CD4-positive, alpha-beta memory T cell (primary cell): ENCODE measurements around the gene MAGI2. TPM values are rescaled to one million over a fixed set of nuclear protein-coding genes. Genes with fewer than 3 reads are reported as not detected.

ENCODE experiments used
- CTCF ChIA-PET: fragments of 350-600 bp; sonication (Branson Sonifier 250); formaldehyde crosslinking; loops from one replicate; lab custom pipeline; 2021; ENCODE audit warnings: inconsistent platforms; ENCODE audit not compliant: partially characterized antibody; lab: Charles Lee
- POLR2A ChIA-PET: fragments of 350-600 bp; sonication (Branson Sonifier 250); formaldehyde crosslinking; loops from one replicate; lab custom pipeline; 2021; ENCODE audit not compliant: partially characterized antibody; lab: Charles Lee
- DNase-seq, 5 donors: peaks; one replicate each; pipeline versions ENCODE4 v3.0.0 to v3.0.0-alpha.2; 2020 to 2022; ENCODE audit warnings: mixed read lengths in 1 of 5
- H3K27ac ChIP-seq: one replicate; pipeline ENCODE4 v1.7.0; 2013; ENCODE audit warnings: low read depth, low read length
- H3K27me3 ChIP-seq: 2 replicates; pipeline ENCODE4 v1.7.0; 2013; ENCODE audit warnings: mild to moderate bottlenecking, low read length, moderate library complexity; ENCODE audit not compliant: insufficient read depth
- H3K36me3 ChIP-seq: 2 replicates; pipeline ENCODE4 v1.7.0; 2013; ENCODE audit warnings: mild to moderate bottlenecking, low read length, moderate library complexity; ENCODE audit not compliant: insufficient read depth
- H3K4me1 ChIP-seq: 2 replicates; pipeline ENCODE4 v1.7.0; 2013; ENCODE audit warnings: mild to moderate bottlenecking, low read length, moderate library complexity; ENCODE audit not compliant: insufficient read depth
- H3K4me3 ChIP-seq, 2 donors: one replicate each; pipeline ENCODE4 v1.7.0; 2013; ENCODE audit warnings: low read length in 2 of 2, mild to moderate bottlenecking in 1 of 2
- H3K9me3 ChIP-seq, 2 donors: one replicate each; pipeline ENCODE4 v1.7.0; 2013; ENCODE audit warnings: low read length in 2 of 2, control low read depth in 1 of 2; ENCODE audit not compliant: control insufficient read depth in 1 of 2
- H3K27ac Mint-ChIP-seq, 7 donors: one replicate each; pipeline ENCODE4 v1.8.0; 2020 to 2021; ENCODE audit warnings: mixed read lengths in 7 of 7, mild to moderate bottlenecking in 6 of 7, inconsistent platforms in 3 of 7, moderate library complexity in 3 of 7
- H3K27me3 Mint-ChIP-seq, 2 donors: one replicate each; pipeline ENCODE4 v1.8.0; 2020 to 2021; ENCODE audit warnings: mixed read lengths in 2 of 2
- H3K36me3 Mint-ChIP-seq, 2 donors: one replicate each; pipeline ENCODE4 v1.8.0; 2020 to 2021; ENCODE audit warnings: mixed read lengths in 2 of 2, inconsistent platforms in 1 of 2, mild to moderate bottlenecking in 1 of 2
- H3K4me1 Mint-ChIP-seq, 4 donors: one replicate each; pipeline ENCODE4 v1.8.0; 2020 to 2021; ENCODE audit warnings: mixed read lengths in 4 of 4, mild to moderate bottlenecking in 1 of 4
- H3K4me3 Mint-ChIP-seq, 8 donors: one replicate each; pipeline ENCODE4 v1.8.0; 2020 to 2021; ENCODE audit warnings: mixed read lengths in 8 of 8, mild to moderate bottlenecking in 7 of 8, moderate library complexity in 6 of 8, inconsistent platforms in 3 of 8
- H3K9me3 Mint-ChIP-seq, 8 donors: one replicate each; pipeline ENCODE4 v1.8.0; 2020 to 2021; ENCODE audit warnings: mixed read lengths in 8 of 8, mild to moderate bottlenecking in 5 of 8, inconsistent platforms in 3 of 8, moderate library complexity in 1 of 8
- intact Hi-C: fragments of 100-400 bp; cut with micrococcal nuclease; formaldehyde crosslinking; loops from one replicate; pipeline ENCODE4 v1.15.1; 2023
- polyA plus RNA-seq, 2 donors: library from polyadenylated mRNA; unstranded; fragments of 300-500 nt; fragmentation: Illumina TruSeq; gene quantifications; one replicate each; pipeline ENCODE4 v1.2.3, GENCODE V29; 2021
- total RNA-seq, 2 experiments: library from RNA; stranded (reverse); gene quantifications; one replicate each; pipeline ENCODE4 v1.2.3, GENCODE V29; 2021

The MAGI2 gene
- total and polyA plus RNA-seq, 4 experiments from 2014 or later, result 0.23 to 0.25 TPM; not detected in 2

DNA sequence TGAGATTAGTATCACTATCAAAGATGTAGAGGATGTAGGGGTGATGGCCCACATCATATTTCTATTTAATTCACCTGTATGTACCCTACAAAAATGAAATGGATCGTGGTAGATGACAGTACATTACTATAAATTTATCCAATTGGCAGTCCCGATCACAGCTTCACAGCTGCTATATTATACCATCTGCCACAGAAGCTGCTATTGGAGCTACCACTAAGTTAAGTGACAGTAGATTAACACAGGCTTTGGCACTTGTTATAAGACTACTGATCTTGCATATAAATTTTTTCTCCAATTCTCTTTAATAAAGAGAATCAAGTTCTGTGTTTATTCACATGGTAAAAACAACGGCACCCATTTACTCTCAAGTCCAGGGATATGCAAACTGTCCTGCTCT lies 24.9 kb upstream of the MAGI2 start:
- ChIA-PET POLR2A (no interaction called here), CTCF (no interaction called here)
- H3K27me3 ChIP-seq, result no peaks in the 10 kb centered on the region
- Mint-ChIP-seq H3K36me3 (no peaks in the 10 kb centered on the region), H3K27me3 (no peaks in the 10 kb centered on the region), H3K27ac (no peak overlapping the region), H3K9me3 (peaks cover 0 to 8% (median 3%) of the 10 kb centered on the region in 8 donors), H3K4me1 (no peaks in the 10 kb centered on the region), H3K4me3 (no peak overlapping the region)
- no peaks in the 10 kb centered on the region for H3K36me3 ChIP-seq
- H3K4me1 ChIP-seq, result no peaks in the 10 kb centered on the region
- no peak for DNase-seq
- H3K27ac ChIP-seq, result no peak overlapping the region
- intact Hi-C loops, result no loop called here
- H3K9me3 ChIP-seq, result no peaks in the 10 kb centered on the region
- H3K4me3 ChIP-seq, result no peak overlapping the region

DNA sequence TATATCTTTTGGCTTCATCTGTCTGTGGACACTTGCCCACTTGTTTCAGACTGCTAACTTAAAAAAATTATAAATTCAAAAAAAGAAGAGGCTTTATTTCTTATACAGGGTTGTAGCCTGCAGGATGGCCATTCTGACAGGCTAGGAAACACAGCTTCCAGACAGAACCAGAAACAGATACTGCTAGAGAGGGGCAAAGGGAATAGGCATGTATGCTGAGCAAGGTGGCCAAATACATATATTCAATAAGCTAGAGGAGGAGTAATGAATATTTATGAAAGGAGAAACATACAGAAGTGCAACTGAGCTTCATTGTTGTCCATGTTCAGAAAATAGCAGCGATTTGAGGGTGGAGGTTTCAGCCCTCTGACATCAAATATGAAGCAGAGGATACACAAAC lies 22.0 kb upstream of the MAGI2 start:
- H3K36me3 Mint-ChIP-seq, result no peaks in the 10 kb centered on the region
- POLR2A ChIA-PET, result no interaction called here
- CTCF ChIA-PET, result interaction anchor here (1.0 kb wide), 1 partner anchor 14 kb away, joined by 3 read pairs; no protein-coding TSS in a partner anchor

DNA sequence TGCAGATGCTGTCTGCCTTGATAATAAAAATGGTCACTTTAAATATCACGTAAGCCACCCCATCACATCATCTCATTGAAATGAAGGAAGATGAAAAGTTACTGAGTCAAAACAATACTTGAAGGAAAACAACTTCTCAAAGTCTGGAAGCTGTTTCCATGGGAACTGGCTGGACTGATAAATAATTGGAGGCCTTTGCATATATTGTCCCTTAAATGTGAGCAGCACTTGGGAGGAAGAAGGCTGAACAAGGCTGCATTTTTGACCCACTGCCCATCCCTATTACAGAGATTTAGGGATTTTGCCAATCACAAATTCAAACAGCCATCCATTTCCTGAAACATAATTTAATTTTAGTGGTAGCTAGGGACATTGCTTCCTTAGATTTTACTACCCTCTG lies 18.2 kb upstream of the MAGI2 start:
- no peaks in the 10 kb centered on the region for H3K4me1 Mint-ChIP-seq
- Histone ChIP-seq H3K4me1 (no peaks in the 10 kb centered on the region), H3K4me3 (no peak overlapping the region), H3K9me3 (no peaks in the 10 kb centered on the region), H3K27me3 (no peaks in the 10 kb centered on the region), H3K27ac (no peak overlapping the region), H3K36me3 (no peaks in the 10 kb centered on the region)
- no peak for DNase-seq
- H3K9me3 Mint-ChIP-seq, result peaks cover 0 to 13% (median 3%) of the 10 kb centered on the region in 8 donors
- no peaks in the 10 kb centered on the region for H3K27me3 Mint-ChIP-seq
- H3K36me3 Mint-ChIP-seq, result no peaks in the 10 kb centered on the region
- intact Hi-C loops, result no loop called here
- no peak overlapping the region for H3K27ac Mint-ChIP-seq
- ChIA-PET CTCF (no interaction called here), POLR2A (no interaction called here)
- H3K4me3 Mint-ChIP-seq, result no peak overlapping the region

More for the DNA sequence above, 22.0 kb upstream of the MAGI2 start:
- no peak overlapping the region for H3K4me3 Mint-ChIP-seq
- no peaks in the 10 kb centered on the region for H3K36me3 ChIP-seq
- no peaks in the 10 kb centered on the region for H3K4me1 ChIP-seq
- intact Hi-C loops, result no loop called here
- no peak overlapping the region for H3K27ac Mint-ChIP-seq
- no peaks in the 10 kb centered on the region for H3K27me3 Mint-ChIP-seq
- no peak overlapping the region for H3K4me3 ChIP-seq
- no peak for DNase-seq
- no peak overlapping the region for H3K27ac ChIP-seq
- H3K9me3 ChIP-seq, result no peaks in the 10 kb centered on the region
- H3K4me1 Mint-ChIP-seq, result no peaks in the 10 kb centered on the region
- no peaks in the 10 kb centered on the region for H3K27me3 ChIP-seq
- H3K9me3 Mint-ChIP-seq, result peaks cover 0 to 13% (median 5%) of the 10 kb centered on the region in 8 donors

DNA sequence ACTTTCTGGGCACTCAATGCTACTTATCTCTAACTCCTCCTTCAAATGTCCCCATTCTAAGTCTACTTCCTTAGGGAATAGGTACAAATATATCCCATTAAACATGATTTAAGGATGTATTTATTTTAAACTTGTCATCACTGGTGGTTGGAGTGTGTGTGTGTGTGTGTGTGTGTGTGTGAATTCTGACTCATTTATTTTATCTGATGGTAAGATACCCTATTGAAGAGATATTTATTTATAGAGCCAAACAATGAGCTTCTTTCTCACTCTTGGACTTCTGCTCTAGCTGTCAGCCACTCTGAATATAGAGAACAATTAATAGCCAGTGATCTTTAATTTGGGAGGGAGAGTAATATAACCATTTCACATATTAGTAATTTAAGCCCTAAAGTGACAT lies 17.8 kb upstream of the MAGI2 start:
- no peaks in the 10 kb centered on the region for H3K27me3 Mint-ChIP-seq
- Histone ChIP-seq H3K4me3 (no peak overlapping the region), H3K27ac (no peak overlapping the region), H3K9me3 (no peaks in the 10 kb centered on the region), H3K27me3 (no peaks in the 10 kb centered on the region), H3K4me1 (no peaks in the 10 kb centered on the region), H3K36me3 (no peaks in the 10 kb centered on the region)
- intact Hi-C loops, result no loop called here
- no peak overlapping the region for H3K27ac Mint-ChIP-seq
- H3K4me1 Mint-ChIP-seq, result no peaks in the 10 kb centered on the region
- DNase-seq, result no peak
- POLR2A ChIA-PET, result no interaction called here
- CTCF ChIA-PET, result no interaction called here
- H3K9me3 Mint-ChIP-seq, result peaks cover 0 to 13% (median 3%) of the 10 kb centered on the region in 8 donors
- no peak overlapping the region for H3K4me3 Mint-ChIP-seq
- H3K36me3 Mint-ChIP-seq, result no peaks in the 10 kb centered on the region

DNA sequence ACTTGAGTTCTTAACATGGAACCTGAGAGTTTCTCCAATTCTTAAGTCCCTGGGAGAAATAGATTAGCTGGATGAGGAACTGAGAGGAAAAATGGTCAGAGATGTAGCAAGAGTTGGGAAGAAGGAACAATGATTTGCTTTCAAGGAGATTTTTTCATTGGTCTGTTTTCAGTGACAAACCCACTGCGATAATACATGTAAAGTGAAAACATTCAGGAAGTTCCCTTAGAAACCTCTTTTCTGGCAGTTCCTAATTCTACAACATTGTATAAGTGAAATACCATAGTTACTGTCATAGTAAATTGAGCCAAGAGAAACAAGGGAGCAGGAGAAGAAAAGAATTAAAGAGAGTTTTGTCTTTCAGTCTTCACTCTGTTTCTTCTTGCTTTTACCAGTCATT lies 12.1 kb upstream of the MAGI2 start:
- Histone ChIP-seq H3K9me3 (no peaks in the 10 kb centered on the region), H3K36me3 (no peaks in the 10 kb centered on the region), H3K4me1 (no peaks in the 10 kb centered on the region), H3K27me3 (no peaks in the 10 kb centered on the region), H3K27ac (no peak overlapping the region), H3K4me3 (no peak overlapping the region)
- intact Hi-C loops, result no loop called here
- no peak for DNase-seq
- ChIA-PET CTCF (no interaction called here), POLR2A (no interaction called here)
- Mint-ChIP-seq H3K27ac (no peak overlapping the region), H3K27me3 (no peaks in the 10 kb centered on the region), H3K4me1 (no peaks in the 10 kb centered on the region), H3K4me3 (no peak overlapping the region), H3K9me3 (peaks cover 0 to 6% (median 3%) of the 10 kb centered on the region in 8 donors), H3K36me3 (no peaks in the 10 kb centered on the region)

DNA sequence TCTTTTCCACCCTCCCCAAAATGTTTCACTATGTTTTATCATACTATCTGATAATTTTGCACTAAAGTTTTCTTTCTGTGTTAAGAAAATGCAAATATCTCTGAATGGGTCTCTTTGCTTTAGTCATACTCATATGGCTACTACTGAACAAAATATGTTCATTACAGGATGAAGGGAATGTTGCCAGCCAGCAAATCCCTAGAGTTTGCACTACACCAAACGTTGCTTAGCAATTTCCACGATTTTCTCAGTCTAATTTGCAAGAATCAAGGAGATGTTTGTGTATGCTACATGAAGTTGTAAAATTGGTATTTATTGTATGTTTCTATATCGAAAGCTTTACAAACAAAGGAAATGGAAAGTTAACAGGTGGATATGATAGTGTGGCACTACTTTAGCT lies 10.6 kb upstream of the MAGI2 start:
- no peaks in the 10 kb centered on the region for H3K9me3 ChIP-seq
- no peaks in the 10 kb centered on the region for H3K36me3 Mint-ChIP-seq
- no peak overlapping the region for H3K4me3 Mint-ChIP-seq
- H3K4me1 Mint-ChIP-seq, result no peaks in the 10 kb centered on the region
- no peak overlapping the region for H3K27ac ChIP-seq
- no peaks in the 10 kb centered on the region for H3K27me3 Mint-ChIP-seq
- no peaks in the 10 kb centered on the region for H3K36me3 ChIP-seq
- no peak for DNase-seq
- ChIA-PET POLR2A (no interaction called here), CTCF (no interaction called here)
- peaks cover 0 to 6% (median 4%) of the 10 kb centered on the region in 8 donors for H3K9me3 Mint-ChIP-seq
- no peak overlapping the region for H3K4me3 ChIP-seq
- H3K27ac Mint-ChIP-seq, result no peak overlapping the region
- no peaks in the 10 kb centered on the region for H3K4me1 ChIP-seq
- intact Hi-C loops, result no loop called here
- no peaks in the 10 kb centered on the region for H3K27me3 ChIP-seq

DNA sequence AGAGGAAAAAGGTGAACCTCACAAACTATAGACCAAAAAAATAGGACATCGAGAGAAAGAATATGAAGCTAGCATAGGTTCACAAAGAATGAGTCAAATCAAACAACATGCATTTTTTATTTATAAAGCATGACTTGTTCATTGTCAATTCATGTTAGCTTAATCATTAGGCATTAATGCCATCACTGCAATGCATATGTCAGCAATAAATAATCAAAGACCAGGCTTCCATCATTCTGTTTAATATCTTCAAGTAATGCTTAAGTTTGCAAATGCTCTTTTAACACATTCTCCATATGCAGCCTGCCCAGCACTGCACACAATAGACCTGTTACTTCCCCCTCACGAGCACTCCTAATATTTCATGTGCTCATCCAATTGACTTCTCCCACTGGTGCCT lies 8.9 kb upstream of the MAGI2 start:
- ChIA-PET CTCF (no interaction called here), POLR2A (no interaction called here)
- Mint-ChIP-seq H3K27ac (no peak overlapping the region), H3K27me3 (no peaks in the 10 kb centered on the region), H3K4me1 (no peaks in the 10 kb centered on the region), H3K9me3 (peaks cover 0 to 11% (median 3%) of the 10 kb centered on the region in 8 donors), H3K36me3 (no peaks in the 10 kb centered on the region), H3K4me3 (no peak overlapping the region)
- intact Hi-C loops, result no loop called here
- Histone ChIP-seq H3K27ac (no peak overlapping the region), H3K36me3 (no peaks in the 10 kb centered on the region), H3K9me3 (no peaks in the 10 kb centered on the region), H3K4me3 (no peak overlapping the region), H3K4me1 (no peaks in the 10 kb centered on the region), H3K27me3 (no peaks in the 10 kb centered on the region)
- no peak for DNase-seq

DNA sequence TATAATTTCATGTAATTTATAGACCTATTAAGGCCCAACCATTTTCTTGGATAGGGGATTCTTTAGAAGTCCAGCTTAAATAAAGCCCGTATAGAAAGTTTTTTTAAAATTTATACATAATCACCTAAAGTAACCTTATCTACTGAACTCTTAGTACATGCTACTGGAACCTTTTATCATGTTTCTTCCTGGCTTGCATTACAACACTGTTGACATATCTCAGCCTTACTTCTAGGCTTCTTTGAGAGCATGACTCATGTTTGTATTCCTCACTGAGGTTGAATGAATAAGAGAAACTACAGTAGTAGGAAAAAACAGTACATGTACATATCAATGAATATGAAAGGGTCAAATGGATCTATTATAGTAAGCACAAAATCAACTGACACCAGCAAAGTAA lies 8.2 kb upstream of the MAGI2 start:
- Histone ChIP-seq H3K4me3 (no peak overlapping the region), H3K27me3 (no peaks in the 10 kb centered on the region), H3K27ac (no peak overlapping the region), H3K4me1 (no peaks in the 10 kb centered on the region), H3K9me3 (no peaks in the 10 kb centered on the region), H3K36me3 (no peaks in the 10 kb centered on the region)
- Mint-ChIP-seq H3K9me3 (peaks cover 0 to 11% (median 3%) of the 10 kb centered on the region in 8 donors), H3K36me3 (no peaks in the 10 kb centered on the region), H3K27ac (no peak overlapping the region), H3K4me3 (no peak overlapping the region), H3K4me1 (no peaks in the 10 kb centered on the region), H3K27me3 (no peaks in the 10 kb centered on the region)
- DNase-seq, result no peak
- intact Hi-C loops, result no loop called here
- ChIA-PET CTCF (interaction anchor here (0.8 kb wide), 1 partner anchor 13 kb away, joined by 3 read pairs; no protein-coding TSS in a partner anchor), POLR2A (no interaction called here)
